GM19324 (cell line): Measurements from ENCODE around the gene RPL3.

Source experiments
- ATAC-seq: cut with Tn5 transposase; IDR thresholded peaks from one replicate; pipeline ENCODE4 v1.9.1; 2021; ENCODE audit warnings: mild to moderate bottlenecking, moderate library complexity; ENCODE audit not compliant: unreplicated experiment, low FRiP score

Gene RPL3

DNA sequence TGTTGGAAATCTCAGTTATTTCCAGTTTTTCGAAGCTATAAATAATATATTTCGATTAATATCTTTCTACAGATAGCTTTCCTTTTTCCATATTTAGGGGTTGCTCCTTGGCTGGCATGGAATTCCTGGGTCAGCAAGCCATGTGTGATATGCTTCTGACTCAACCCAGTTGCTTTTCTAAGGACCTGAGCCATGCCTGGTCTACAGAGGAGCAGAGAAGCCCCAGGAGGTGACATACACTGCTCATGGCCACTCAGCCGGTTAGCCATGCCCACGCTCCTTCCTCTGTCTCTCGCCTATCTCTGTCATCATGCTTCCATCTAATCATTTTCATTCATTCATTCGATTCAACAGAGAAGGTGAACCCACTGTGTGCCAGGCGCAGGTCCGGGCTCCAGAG lies 51.4 kb downstream of the RPL3 start:
- ATAC-seq, result no peak

DNA sequence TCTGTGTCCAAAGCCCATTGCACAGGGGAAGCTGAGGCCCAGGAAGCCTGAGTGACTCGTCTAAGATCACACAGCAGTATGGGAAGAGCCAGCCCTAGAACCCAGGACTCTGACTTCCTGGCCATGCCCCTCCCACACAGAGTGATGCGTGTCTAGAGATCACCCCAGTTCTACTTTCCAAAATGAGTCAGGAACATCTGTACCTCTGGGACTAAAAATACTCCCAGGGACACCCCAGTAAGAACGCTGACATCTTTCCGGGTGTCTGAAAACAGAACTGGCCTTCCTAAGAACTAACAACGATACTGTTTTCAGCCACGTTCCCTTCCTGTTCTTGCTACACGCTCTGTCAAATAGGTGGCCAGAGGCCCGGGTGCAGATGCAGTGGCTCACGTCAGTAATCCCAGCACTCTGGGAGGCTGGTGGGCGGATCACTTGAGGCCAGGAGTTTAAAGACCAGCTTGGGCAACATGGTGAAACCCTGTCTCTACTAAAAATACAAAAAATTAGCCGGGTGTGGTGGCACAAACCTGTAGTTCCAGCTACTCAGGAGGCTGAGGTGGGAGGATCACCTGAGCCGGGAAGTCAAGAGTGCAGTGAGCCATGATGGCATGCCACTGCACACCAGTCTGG lies 52.9 kb downstream of the RPL3 start:
- ATAC-seq, result no peak

DNA sequence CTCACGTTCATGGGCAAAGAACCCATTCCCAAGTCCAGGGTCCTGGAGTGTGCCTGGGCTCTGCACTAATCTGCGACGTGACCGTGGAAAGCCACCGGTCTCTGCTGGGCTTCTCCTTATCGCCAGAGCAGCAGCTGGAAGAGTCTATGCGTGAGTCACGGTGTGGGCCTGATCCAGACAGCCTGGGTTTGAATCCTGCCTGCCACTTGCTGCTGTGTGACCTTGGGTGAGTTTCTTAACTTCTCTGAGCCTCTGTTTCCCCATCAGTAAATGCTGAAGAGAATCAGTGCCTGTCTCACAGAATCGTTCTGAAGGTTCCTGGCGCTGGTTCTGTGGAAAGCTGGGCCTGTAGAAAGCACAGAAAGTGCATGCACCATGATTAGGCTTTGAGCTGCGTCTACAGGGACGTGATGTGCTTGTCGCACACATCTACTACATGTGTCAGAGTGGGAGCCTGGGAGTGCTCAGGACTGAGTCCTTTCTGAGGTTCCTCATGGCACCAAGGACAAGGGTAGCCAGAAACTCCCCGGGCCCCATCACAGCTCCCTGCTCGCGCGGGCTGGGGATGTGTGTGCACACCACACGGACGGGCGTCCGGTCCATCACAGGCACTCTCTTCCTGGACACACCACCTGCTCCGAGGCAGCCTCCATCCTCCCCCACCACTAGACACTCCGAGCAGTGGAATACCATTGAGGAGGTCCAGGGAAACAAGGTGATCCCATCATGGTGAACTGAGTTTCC lies 54.1 kb downstream of the RPL3 start:
- no peak for ATAC-seq

DNA sequence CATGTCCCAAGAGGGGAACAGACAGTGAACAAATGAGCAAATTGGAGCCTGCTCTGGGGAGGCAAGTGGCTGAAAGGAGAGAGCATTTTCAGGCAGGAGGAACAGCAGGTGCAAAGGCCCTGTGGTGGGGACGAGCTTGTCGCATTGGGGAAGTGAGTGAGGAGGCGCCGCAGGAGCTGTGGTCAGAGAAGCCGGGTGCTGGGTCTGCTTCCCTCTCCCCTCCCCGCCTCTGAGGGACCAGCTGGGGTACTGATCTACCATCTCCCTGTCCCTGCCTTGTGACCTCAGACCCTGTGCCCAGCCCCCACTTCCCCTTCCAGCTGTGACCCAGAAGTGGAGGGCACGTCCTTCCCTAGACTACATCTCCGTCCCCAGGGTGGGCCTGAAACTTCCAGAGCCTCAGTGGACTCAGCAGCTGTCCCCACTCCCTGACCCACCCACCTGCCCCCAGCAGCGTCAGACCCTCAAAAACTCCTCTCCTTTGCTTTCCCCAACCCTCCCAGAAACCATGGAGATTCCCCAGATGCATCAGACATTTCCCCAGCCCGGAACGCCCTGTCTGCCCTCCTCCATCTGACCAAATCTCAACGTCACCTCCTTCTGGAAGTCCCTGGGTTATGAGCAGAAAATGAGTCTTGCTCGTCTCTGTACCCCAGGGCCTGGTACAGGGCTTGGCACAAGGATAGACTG lies 54.9 kb downstream of the RPL3 start:
- ATAC-seq, result no peak

DNA sequence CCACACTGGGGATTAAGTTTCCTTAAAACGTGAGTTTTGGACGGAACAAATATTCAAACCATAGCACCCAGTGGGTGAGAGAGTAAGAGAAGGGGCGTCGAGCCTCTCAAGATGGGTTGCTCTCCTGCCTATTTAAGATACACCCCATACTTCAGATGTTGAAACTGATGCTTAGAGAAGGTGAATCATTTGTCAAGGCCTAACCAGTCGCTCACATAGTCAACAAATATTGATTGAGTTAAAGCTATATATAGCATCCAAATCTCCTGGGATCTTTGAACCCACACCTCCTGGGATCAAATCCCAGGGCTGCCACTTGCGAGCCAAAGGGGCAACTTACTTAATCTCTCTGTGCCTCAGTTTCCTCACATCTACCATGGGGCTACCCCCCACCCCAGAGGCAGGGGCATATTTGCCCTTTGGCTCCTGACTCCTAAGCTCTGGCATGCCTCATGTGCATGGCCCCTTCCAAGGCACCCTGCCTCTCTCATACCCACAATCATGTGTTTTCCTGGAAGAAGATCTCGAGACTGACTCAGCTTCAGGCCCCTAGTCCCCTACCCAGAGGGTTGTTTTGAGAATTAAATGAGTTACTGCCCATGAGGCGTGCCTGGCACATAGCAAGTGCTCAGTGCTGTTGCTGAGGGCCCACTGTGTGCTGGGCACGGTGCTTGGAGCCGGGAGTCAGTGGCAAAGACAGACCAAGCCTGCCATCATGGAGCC lies 55.6 kb downstream of the RPL3 start:
- no peak for ATAC-seq
